ENCODE measurements around the gene RGL1. TPM values are rescaled to one million over a fixed set of nuclear protein-coding genes. Genes with fewer than 3 reads are reported as not detected.

The RGL1 gene
- total and polyA plus RNA-seq, 2 donors (not counting 3 experiments of a cell fraction or from before 2014, with no cell fraction given) = 19.8 to 35.3 TPM

DNA sequence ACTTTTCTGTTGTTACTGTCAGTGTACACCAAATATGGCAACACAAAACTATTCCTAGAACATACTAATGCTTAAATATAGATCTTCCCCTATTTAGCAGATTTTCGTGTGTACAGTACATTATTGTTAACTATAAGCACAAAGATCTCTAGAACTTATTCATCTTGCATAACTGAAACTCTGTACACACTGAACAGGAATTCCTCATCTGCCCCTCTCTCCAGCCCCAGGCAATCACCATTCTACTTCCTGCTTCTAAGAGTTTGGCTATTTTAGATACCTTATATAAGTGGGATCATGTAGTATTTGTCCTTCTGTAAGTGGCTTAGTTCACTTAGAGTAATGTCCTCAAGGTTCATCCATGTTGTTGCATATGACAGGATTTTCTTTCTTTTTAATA lies 4.5 kb upstream of the RGL1 start:
- no peaks in the 10 kb centered on the region for H3K27me3 ChIP-seq (ENCODE audit: control insufficient read depth in 2 of 2, insufficient read depth in 2 of 2, low read length in 2 of 2)
- no peak overlapping the region for H3K4me2 ChIP-seq (ENCODE audit: insufficient read depth, low read length)
- H2AFZ ChIP-seq (ENCODE audit: low read depth, low read length) = no peak overlapping the region
- no peaks in the 10 kb centered on the region for H4K20me1 ChIP-seq (replicated peaks; ENCODE audit: control insufficient read depth, extremely low read depth, insufficient read depth, low read length)
- FAIRE-seq (no peak), DNase-seq (ENCODE audit: low read depth, low spot score) (no peak)
- BruUV-seq (replicated peaks) = no TSS peak
- no peaks in the 10 kb centered on the region for H3K36me3 ChIP-seq (ENCODE audit: control insufficient read depth in 2 of 2, extremely low read depth in 1 of 2, insufficient read depth in 2 of 2, low read length in 2 of 2)
- no peaks in the 10 kb centered on the region for H3K79me2 ChIP-seq (ENCODE audit: control insufficient read depth, insufficient read depth, low read length)
- TF ChIP-seq MYC (IDR thresholded peaks at IDR 0.05; ENCODE audit: low read depth, low read length) = no peak
- TF ChIP-seq CTCF (IDR thresholded peaks at IDR 0.05; ENCODE audit: extremely low read depth in 1 of 2, insufficient read depth in 1 of 2, low read depth in 1 of 2, low read length in 2 of 2) = no peak
- no peak for TF ChIP-seq GATA2 (IDR thresholded peaks at IDR 0.05; ENCODE audit: insufficient read depth, insufficient read length, low read depth, low read length)
- no peak for TF ChIP-seq EZH2 (IDR thresholded peaks at IDR 0.05; ENCODE audit: borderline replicate concordance, low read depth, low read length, severe bottlenecking)
- TF ChIP-seq POLR2AphosphoS5 (IDR thresholded peaks at IDR 0.05; ENCODE audit: insufficient read depth, low read depth, low read length) = no peak
- TF ChIP-seq FOS (IDR thresholded peaks at IDR 0.05; ENCODE audit: borderline replicate concordance, insufficient read depth, low read length) = no peak
- no peak for TF ChIP-seq JUN (IDR thresholded peaks at IDR 0.05; ENCODE audit: borderline replicate concordance, insufficient read depth, insufficient read length, low read depth)
- no peak for TF ChIP-seq POLR2A (IDR thresholded peaks at IDR 0.05; ENCODE audit: low read depth, low read length)
- TF ChIP-seq MAX (IDR thresholded peaks at IDR 0.05; ENCODE audit: insufficient read depth, insufficient read length) = no peak
- CTCF ChIA-PET = no interaction called here
- H3K9me1 ChIP-seq (replicated peaks; ENCODE audit: control insufficient read depth, extremely low read depth, insufficient read depth, low read length) = no peaks in the 10 kb centered on the region
- H3K27ac ChIP-seq (ENCODE audit: insufficient read depth, low read depth, low read length) = no peak overlapping the region
- peaks cover 7% of the 10 kb centered on the region for H3K4me1 ChIP-seq (ENCODE audit: control insufficient read depth, extremely low read depth, insufficient read depth, low read length)
- dilution Hi-C loops (cut with MboI; ENCODE audit: extremely low pct_ligation_motif_present, low sequenced_read_pairs) (no loop called here), intact Hi-C loops (cut with micrococcal nuclease) (no loop called here)
- H3K4me3 ChIP-seq (replicated peaks in 1 of 3; ENCODE audit: insufficient read depth in 1 of 3, low read depth in 1 of 3, low read length in 3 of 3) = no peak overlapping the region
- no peaks in the 10 kb centered on the region for H3K9me3 ChIP-seq (replicated peaks; ENCODE audit: control insufficient read depth, insufficient read depth, low read length)
- no peak overlapping the region for H3K9ac ChIP-seq (replicated peaks; ENCODE audit: extremely low read depth, insufficient read depth, low read length)
- POLR2A ChIA-PET = no interaction called here

Measured in endothelial cell of umbilical vein (primary cell).